Smooth muscle cell of the coronary artery (primary cell): Measurements from ENCODE around the gene ZNF155. TPM values are rescaled to one million over a fixed set of nuclear protein-coding genes. Genes with fewer than 3 reads are reported as not detected.

Experiments used
- total RNA-seq: library from RNA; depleted of rRNA; stranded (reverse); fragments of >200 nt; gene quantifications from 2 replicates; pipeline ENCODE4 v1.2.3, GENCODE V29; 2014; ENCODE audit warnings: low replicate concordance

Gene ZNF155
- total RNA-seq = 7.0 and 9.8 TPM in 2 replicates

GRCh38 chr19:43983912-43984686 is at the start of gene ZNF155:
Gene ZNF155 (plus strand): TSS chr19:43984188. CDS start chr19:43988544, 4,356 bp downstream.

GRCh38 chr19:43934985-43935708 is 48.8 kb upstream of the ZNF155 start, which contains the start of gene ZNF45:
Gene ZNF45 (minus strand): TSS chr19:43935282. CDS start chr19:43922185, 13,097 bp downstream.

GRCh38 chr19:43950834-43951645 is 32.9 kb upstream of the ZNF155 start, which contains the start of gene ZNF221:
Gene ZNF221 (plus strand): TSS chr19:43951228. CDS start chr19:43962727, 11,499 bp downstream.

GRCh38 chr19:44002566-44003460 is 18.8 kb downstream of the ZNF155 start, which contains the start of gene ZNF230:
Gene ZNF230 (plus strand): TSS chr19:44002957. CDS start chr19:44007079, 4,122 bp downstream.

GRCh38 chr19:44025217-44025936 is 41.4 kb downstream of the ZNF155 start, which contains the start of gene ZNF222:
Gene ZNF222 (plus strand): TSS chr19:44025379. CDS start chr19:44025437, 58 bp downstream.

Other genes with a start within 250 kb of the ZNF155 start
- 8.7 and 9.1 TPM in 2 replicates for gene SMG9, start 229.2 kb upstream of the ZNF155 start, total RNA-seq
- gene KCNN4, start 203.2 kb upstream of the ZNF155 start, total RNA-seq = 3.4 and 7.5 TPM in 2 replicates
- gene LYPD5, start 181.7 kb upstream of the ZNF155 start, total RNA-seq = 0.68 and 1.2 TPM in 2 replicates
- gene ZNF283, start 156.9 kb upstream of the ZNF155 start, total RNA-seq = 5.5 and 11.3 TPM in 2 replicates
- 2.6 TPM in 2 replicates for gene ZNF404, start 100.2 kb upstream of the ZNF155 start, total RNA-seq
- gene ZNF45, start 48.9 kb upstream of the ZNF155 start, total RNA-seq = 15.5 and 16.1 TPM in 2 replicates
- gene ZNF221, start 33.0 kb upstream of the ZNF155 start, total RNA-seq = 6.3 and 8.4 TPM in 2 replicates
- gene ZNF230, start 18.8 kb downstream of the ZNF155 start, total RNA-seq = 3.3 and 8.7 TPM in 2 replicates
- gene ZNF222, start 41.2 kb downstream of the ZNF155 start, total RNA-seq = 4.3 and 8.9 TPM in 2 replicates
- 4.2 and 6.1 TPM in 2 replicates for gene ZNF223, start 67.8 kb downstream of the ZNF155 start, total RNA-seq
- gene ZNF284, start 88.0 kb downstream of the ZNF155 start, total RNA-seq = 2.1 and 3.3 TPM in 2 replicates
- 27.6 and 28.4 TPM in 2 replicates for gene ZNF224, start 110.2 kb downstream of the ZNF155 start, total RNA-seq
- 6.7 and 8.8 TPM in 2 replicates for gene ZNF225, start 129.2 kb downstream of the ZNF155 start, total RNA-seq
- gene ZNF234, start 157.4 kb downstream of the ZNF155 start, total RNA-seq = 8.1 and 9.2 TPM in 2 replicates
- gene ZNF226, start 180.9 kb downstream of the ZNF155 start, total RNA-seq = 16.3 and 24.9 TPM in 2 replicates
- gene ZNF227, start 228.3 kb downstream of the ZNF155 start, total RNA-seq = 13.5 and 16.5 TPM in 2 replicates